Transverse colon (tissue), 4 donors: ENCODE results near the gene HEG1. TPM values are rescaled to one million over a fixed set of nuclear protein-coding genes. Genes with fewer than 3 reads are reported as not detected.

Experiments used
- DNase-seq: peaks from one replicate; pipeline ENCODE4 v3.0.0-alpha.2; 2019
- H3K27ac ChIP-seq, 4 donors: fragments of 200-600 bp; sonication (generic); 2 replicates each; pipeline ENCODE4 v1.5.1; 2016 to 2018; ENCODE audit warnings: inconsistent platforms in 4 of 4
- H3K27me3 ChIP-seq: fragments of 200-600 bp; sonication (generic); 2 replicates; pipeline ENCODE4 v1.5.1; 2017; ENCODE audit warnings: inconsistent platforms
- H3K36me3 ChIP-seq, 4 donors: fragments of 200-600 bp; sonication (generic); 2 replicates each; pipeline ENCODE4 v1.5.1; 2017 to 2019; ENCODE audit warnings: inconsistent platforms in 4 of 4
- H3K4me1 ChIP-seq, 4 donors: fragments of 200-600 bp; sonication (generic); 2 replicates each; pipeline ENCODE4 v1.5.1; 2017 to 2020; ENCODE audit warnings: inconsistent platforms in 4 of 4
- H3K4me3 ChIP-seq, 4 donors: fragments of 200-600 bp; sonication (generic); 1 replicate in 1 of 4; 2 replicates in 3 of 4; pipeline versions ENCODE4 v1.5.1 to v1.6.1; 2017 to 2019; ENCODE audit warnings: inconsistent platforms in 4 of 4
- H3K9me3 ChIP-seq, 2 donors: fragments of 200-600 bp; sonication (generic); 2 replicates each; pipeline ENCODE4 v1.5.1; 2017 to 2019; ENCODE audit warnings: inconsistent platforms in 2 of 2
- EP300 ChIP-seq: sonication (generic); formaldehyde crosslinking; IDR thresholded peaks from one replicate; pipeline ENCODE4 v1.6.1; 2017; ENCODE audit warnings: antibody characterized with exemption, low read depth
- POLR2A ChIP-seq: fragments of 450-650 bp; IDR thresholded peaks from one replicate; pipeline ENCODE4 v1.6.1; 2016; ENCODE audit warnings: antibody characterized with exemption, mild to moderate bottlenecking, moderate library complexity
- POLR2AphosphoS5 ChIP-seq, 3 donors: sonication (generic); formaldehyde crosslinking; IDR thresholded peaks; one replicate each; pipeline ENCODE4 v1.6.1; 2016; ENCODE audit warnings: antibody characterized with exemption in 3 of 3
- WGBS, 2 donors: methylation state at CpG; one replicate each; pipeline ENCODE4 v1.1.5; 2018; ENCODE audit warnings: low coverage in 1 of 2; 5-methylcytosine and 5-hydroxymethylcytosine counted together
- in situ Hi-C, 4 donors: fragments of 200-750 bp; cut with MboI; loops; one replicate each; pipeline versions ENCODE4 v1.15.0 to v1.15.1; 2017; ENCODE audit warnings: low sequenced_read_pairs in 3 of 4, low pct_ligation_motif_present in 1 of 4, low pct_unique_long_range_greater_than_20kb in 1 of 4
- intact Hi-C: fragments of 100-400 bp; cut with DNase I; formaldehyde crosslinking; loops from one replicate; pipeline ENCODE4 v1.15.1; 2023; ENCODE audit warnings: low total_unique reads
- total RNA-seq, 4 donors: library from RNA; depleted of rRNA; stranded (reverse); fragments of >200 nt; gene quantifications; one replicate each; pipeline ENCODE4 v1.1.0, GENCODE V29; 2016
- TF ChIP-seq, protein P1 (sequence below), 5 experiments: fragments of 200-600 bp in 3 of 5; fragments of 450-650 bp in 2 of 5; sonication (generic) in 3 of 5; IDR thresholded peaks; 1 replicate in 2 of 5; 2 replicates in 3 of 5; pipeline ENCODE4 v1.5.1; 2016 to 2017; ENCODE audit warnings: antibody characterized with exemption in 5 of 5, inconsistent platforms in 3 of 5, mild to moderate bottlenecking in 2 of 5, moderate library complexity in 1 of 5

Gene HEG1
- total RNA-seq, 4 donors from 2014 or later = 8.9 to 97.3 (median 10.6) TPM

DNA sequence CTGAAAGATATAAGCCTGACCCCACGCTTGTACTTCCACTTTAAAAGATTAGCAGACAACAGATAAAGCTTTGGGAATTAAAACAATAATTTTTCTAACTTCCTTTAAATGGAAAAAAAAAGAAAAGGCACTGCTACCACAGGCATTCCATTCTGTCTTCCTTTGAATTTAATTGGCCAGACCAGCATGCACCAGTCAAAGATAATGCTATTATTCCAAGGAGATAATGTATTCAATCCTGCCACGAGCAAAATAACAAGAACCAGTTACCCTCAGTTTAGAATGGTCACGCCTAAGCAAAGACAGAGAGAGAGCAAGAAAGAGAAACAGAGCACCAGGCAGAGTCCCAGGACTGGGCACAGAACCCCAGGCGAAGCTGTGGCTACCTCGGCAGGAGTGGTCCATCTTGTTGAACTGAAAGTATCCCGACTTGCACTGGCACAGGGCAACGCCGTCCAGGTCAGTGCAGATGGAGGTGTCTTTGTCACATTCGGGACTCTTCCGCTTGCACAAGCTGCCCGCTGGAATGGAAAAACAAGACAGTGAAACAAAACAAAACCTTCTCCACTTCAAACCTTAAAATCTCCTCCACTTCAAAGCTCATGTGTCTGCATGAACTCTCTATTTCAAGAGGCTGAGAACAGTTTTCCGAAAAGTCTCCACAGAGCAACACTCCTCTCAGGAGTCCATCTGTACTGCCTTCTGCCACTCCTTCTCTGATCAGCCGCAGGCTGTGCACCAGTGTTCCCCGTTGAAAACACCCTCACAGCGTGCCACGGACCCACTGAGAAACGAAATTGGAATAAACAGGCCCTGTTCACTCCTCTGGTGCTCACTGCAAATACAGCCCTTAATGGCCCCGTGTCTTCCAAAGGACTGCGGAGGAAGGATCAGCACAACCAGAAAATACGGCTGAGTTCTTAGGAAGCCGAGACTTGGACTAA lies 58.2 kb downstream of the HEG1 start:
- intact Hi-C loops = loop anchor here (10.0 kb wide), 2 partner anchors 167 to 377 kb away; partner anchors contain the start of gene ZNF148
- Histone ChIP-seq H3K4me3 (no peak overlapping the region), H3K36me3 (no peaks in the 10 kb centered on the region), H3K9me3 (no peaks in the 10 kb centered on the region), H3K27ac (peak overlapping the region in 3 of 4 donors; percentile 23 to 59 (median 45)), H3K27me3 (no peaks in the 10 kb centered on the region), H3K4me1 (peaks cover 14 to 44% (median 19%) of the 10 kb centered on the region in 4 donors)
- 83 to 86% methylated on average over 10 to 21 of the region's 21 CpGs for WGBS, 2 donors
- in situ Hi-C loops = loop anchor here in 3 of 4 donors (10.0 kb wide), 1 partner anchor 437 kb away; no protein-coding TSS in a partner anchor
- no peak for DNase-seq
- TF ChIP-seq EP300 = no peak
- no peak for TF ChIP-seq POLR2AphosphoS5 (IDR thresholded peaks at IDR 0.05)
- TF ChIP-seq, protein P1, sequence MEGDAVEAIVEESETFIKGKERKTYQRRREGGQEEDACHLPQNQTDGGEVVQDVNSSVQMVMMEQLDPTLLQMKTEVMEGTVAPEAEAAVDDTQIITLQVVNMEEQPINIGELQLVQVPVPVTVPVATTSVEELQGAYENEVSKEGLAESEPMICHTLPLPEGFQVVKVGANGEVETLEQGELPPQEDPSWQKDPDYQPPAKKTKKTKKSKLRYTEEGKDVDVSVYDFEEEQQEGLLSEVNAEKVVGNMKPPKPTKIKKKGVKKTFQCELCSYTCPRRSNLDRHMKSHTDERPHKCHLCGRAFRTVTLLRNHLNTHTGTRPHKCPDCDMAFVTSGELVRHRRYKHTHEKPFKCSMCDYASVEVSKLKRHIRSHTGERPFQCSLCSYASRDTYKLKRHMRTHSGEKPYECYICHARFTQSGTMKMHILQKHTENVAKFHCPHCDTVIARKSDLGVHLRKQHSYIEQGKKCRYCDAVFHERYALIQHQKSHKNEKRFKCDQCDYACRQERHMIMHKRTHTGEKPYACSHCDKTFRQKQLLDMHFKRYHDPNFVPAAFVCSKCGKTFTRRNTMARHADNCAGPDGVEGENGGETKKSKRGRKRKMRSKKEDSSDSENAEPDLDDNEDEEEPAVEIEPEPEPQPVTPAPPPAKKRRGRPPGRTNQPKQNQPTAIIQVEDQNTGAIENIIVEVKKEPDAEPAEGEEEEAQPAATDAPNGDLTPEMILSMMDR (IDR thresholded peaks at IDR 0.05) = no peak
- TF ChIP-seq POLR2A = no peak

DNA sequence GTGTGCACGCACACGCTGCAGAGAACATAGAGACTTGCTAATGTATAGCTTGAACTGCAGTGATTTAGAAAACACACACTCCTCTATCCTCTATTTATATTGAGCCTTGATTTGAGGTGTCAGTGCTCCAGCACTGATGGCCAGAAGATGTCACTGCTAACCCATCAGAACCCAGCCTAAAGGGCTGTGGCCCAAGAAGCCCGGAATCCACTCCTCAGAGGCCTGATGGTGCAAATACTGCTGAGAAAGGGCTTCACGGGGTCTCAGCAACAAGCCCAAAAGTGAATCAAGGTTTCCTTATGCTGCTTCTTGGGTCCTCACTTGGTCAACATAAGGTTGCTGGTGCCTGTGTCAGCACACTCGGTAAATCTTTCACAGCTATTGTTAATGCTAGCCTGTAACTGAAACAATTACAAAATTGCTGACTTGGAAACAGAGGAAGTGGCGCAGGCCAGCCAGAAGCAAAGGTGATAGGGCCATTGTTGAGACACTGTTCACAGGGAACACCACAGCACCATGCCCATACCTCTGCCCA lies 60.3 kb downstream of the HEG1 start:
- H3K36me3 ChIP-seq = peaks cover 0 to 1% (median 0%) of the 10 kb centered on the region in 4 donors
- H3K9me3 ChIP-seq = no peaks in the 10 kb centered on the region
- no peak overlapping the region for H3K4me3 ChIP-seq
- TF ChIP-seq POLR2A (no peak), POLR2AphosphoS5 (IDR thresholded peaks at IDR 0.05) (peak in 1 of 3 donors; percentile 17)
- TF ChIP-seq, protein P1 (IDR thresholded peaks at IDR 0.05) = peak; percentile 66 to 77 (median 67)
- H3K27me3 ChIP-seq = no peaks in the 10 kb centered on the region
- peak overlapping the region; percentile 8 to 54 (median 32) for H3K27ac ChIP-seq
- 40% methylated on average over 6 of the region's 6 CpGs; no CpG with 5 or more reads in 1 of the 2 donors for WGBS, 2 donors
- in situ Hi-C loops = loop anchor here in 3 of 4 donors (10.0 kb wide), 1 partner anchor 439 kb away; no protein-coding TSS in a partner anchor
- intact Hi-C loops = loop anchor here (1.0 to 10.0 kb wide), 3 partner anchors 169 to 442 kb away; partner anchors contain the start of gene ZNF148
- H3K4me1 ChIP-seq = peaks cover 0 to 35% (median 8%) of the 10 kb centered on the region in 4 donors
- DNase-seq = peak; percentile 65

DNA sequence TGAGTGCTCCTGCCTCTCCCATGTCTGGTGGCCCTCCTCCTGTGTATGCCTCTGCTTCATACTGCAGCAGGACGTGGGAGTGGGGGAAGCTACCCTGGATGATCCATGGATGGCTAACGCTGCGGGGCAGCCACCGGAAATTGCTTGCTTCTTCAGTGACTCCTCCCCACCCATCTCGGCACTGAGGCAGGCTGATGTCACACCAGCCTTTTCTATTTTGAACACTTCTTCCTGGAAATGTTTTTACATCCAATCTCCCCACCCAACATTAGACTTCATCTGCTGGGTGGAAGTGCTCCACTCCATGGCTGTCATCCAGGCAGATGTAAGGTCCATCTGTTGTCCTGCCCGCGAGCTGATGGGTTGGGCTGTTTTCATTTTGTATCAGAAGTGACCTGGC lies 62.3 kb downstream of the HEG1 start:
- H3K4me1 ChIP-seq = peaks cover 0 to 24% (median 8%) of the 10 kb centered on the region in 4 donors
- in situ Hi-C loops (loop anchor here in 3 of 4 donors (10.0 kb wide), 1 partner anchor 441 kb away; no protein-coding TSS in a partner anchor), intact Hi-C loops (loop anchor here (10.0 kb wide), 2 partner anchors 171 to 381 kb away; partner anchors contain the start of gene ZNF148)
- no peak overlapping the region for H3K4me3 ChIP-seq
- H3K27ac ChIP-seq = peak overlapping the region in 2 of 4 donors; percentile 18 to 19
- peak in 1 of 3 donors; percentile 18 for TF ChIP-seq POLR2AphosphoS5 (IDR thresholded peaks at IDR 0.05)
- TF ChIP-seq, protein P1 (IDR thresholded peaks at IDR 0.05) = no peak
- H3K27me3 ChIP-seq = no peaks in the 10 kb centered on the region
- no peaks in the 10 kb centered on the region for H3K9me3 ChIP-seq
- 81 to 100% methylated on average over 2 to 7 of the region's 7 CpGs for WGBS, 2 donors
- DNase-seq = no peak
- H3K36me3 ChIP-seq = peaks cover 0 to 3% (median 0%) of the 10 kb centered on the region in 4 donors

DNA sequence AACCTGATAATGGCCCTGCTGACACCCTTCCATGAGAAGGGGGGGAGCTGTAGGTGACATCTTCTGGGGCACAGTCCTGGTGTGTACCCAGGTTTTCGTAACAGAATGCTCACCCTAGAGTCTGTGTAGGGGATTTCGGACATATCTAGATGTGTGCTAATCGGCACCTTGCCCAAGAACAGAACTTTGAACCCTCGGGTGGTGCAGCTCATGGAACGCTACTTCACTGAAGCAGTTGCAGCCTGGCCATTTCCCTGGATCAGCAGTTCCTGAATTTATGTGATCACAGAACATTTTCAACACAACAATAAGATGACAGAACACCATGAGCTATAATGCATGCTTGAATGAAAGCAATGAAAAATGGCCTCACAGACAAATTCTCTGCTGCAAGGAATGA lies 63.8 kb downstream of the HEG1 start:
- 84% methylated on average over 5 of the region's 5 CpGs; no CpG with 5 or more reads in 1 of the 2 donors for WGBS, 2 donors
- in situ Hi-C loops (loop anchor here in 3 of 4 donors (10.0 kb wide), 1 partner anchor 443 kb away; no protein-coding TSS in a partner anchor), intact Hi-C loops (loop anchor here (10.0 kb wide), 2 partner anchors 173 to 383 kb away; partner anchors contain the start of gene ZNF148)
- H3K4me1 ChIP-seq = peaks cover 0 to 24% (median 9%) of the 10 kb centered on the region in 4 donors
- no peak overlapping the region for H3K4me3 ChIP-seq
- no peak overlapping the region for H3K27ac ChIP-seq
- no peaks in the 10 kb centered on the region for H3K9me3 ChIP-seq
- peaks cover 0 to 3% (median 0%) of the 10 kb centered on the region in 4 donors for H3K36me3 ChIP-seq
- TF ChIP-seq POLR2AphosphoS5 (IDR thresholded peaks at IDR 0.05) = no peak
- TF ChIP-seq, protein P1 (IDR thresholded peaks at IDR 0.05) = peak in 1 of 5 experiments; percentile 21
- no peaks in the 10 kb centered on the region for H3K27me3 ChIP-seq
- DNase-seq = peak; percentile 57
